Colon (tissue), 2 donors: Measurements from ENCODE around the gene MAGEC3.
"Not testable (repeated sequence)": the region's sequence is repeated elsewhere in the genome, so short reads cannot be mapped to it uniquely, and the experiment has no call there.

ENCODE experiments used
- FAIRE-seq: peaks from 2 replicates; lab custom pipeline; 2012; peaks lifted over from hg19 to GRCh38; lab: Jason Lieb, UNC
- donor health status: control.
- donor health status: control.

Gene MAGEC3

GRCh38 chrX:141838016-141838415 lies at the start of gene MAGEC3:
Gene MAGEC3, plus strand, starts transcription at chrX:141838316. Its CDS starts 0 bp downstream, at chrX:141838316.
- FAIRE-seq: peak; percentile 47

- no peak for FAIRE-seq
Measured at GRCh38 chrX:141791856-141792255, 46.3 kb upstream of the MAGEC3 start.

GRCh38 chrX:141811438-141811837 lies 26.7 kb upstream of the MAGEC3 start:
- FAIRE-seq: peak; percentile 73

- no peak for FAIRE-seq
Measured at GRCh38 chrX:141814213-141814857, 23.8 kb upstream of the MAGEC3 start.

DNA sequence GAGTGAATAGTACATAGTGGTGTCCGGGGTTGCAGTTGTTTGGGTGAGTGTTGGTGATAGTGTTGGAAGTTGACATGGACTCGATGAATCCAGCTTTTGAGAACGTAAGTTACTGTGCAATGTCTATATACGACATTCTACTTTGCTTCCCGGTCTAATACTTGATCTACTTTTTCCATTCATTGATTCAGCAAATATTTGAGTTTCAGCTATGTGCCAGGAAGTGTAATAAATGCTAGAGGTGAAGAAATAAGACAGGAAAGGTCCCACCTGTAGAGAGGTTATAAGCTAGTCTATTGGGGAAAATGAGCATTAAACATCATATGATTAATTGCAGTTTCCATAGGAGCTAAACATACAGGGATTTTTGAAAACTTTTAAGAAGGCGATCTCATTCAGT lies 22.2 kb upstream of the MAGEC3 start:
- FAIRE-seq: no peak

DNA sequence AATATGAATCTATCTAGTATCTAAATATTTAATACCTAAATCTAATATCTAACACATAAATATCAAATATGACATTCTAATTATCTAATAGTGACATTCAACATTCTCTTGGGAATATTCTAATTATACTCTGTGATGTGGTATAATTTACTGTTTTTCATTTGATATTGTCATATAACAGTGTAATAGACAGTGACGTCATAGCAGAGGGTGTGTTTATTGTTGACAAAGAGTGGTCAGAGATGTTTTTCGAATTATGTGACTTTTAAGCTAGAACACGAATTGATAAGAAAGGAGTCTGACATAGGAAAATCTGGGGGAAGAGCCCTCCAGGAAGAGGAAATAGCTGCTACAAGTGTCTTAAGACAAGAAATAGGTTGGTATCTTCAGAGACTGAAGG lies 5.9 kb upstream of the MAGEC3 start:
- no peak for FAIRE-seq

GRCh38 chrX:141839856-141840255 lies 1.7 kb downstream of the MAGEC3 start:
- FAIRE-seq: no peak

DNA sequence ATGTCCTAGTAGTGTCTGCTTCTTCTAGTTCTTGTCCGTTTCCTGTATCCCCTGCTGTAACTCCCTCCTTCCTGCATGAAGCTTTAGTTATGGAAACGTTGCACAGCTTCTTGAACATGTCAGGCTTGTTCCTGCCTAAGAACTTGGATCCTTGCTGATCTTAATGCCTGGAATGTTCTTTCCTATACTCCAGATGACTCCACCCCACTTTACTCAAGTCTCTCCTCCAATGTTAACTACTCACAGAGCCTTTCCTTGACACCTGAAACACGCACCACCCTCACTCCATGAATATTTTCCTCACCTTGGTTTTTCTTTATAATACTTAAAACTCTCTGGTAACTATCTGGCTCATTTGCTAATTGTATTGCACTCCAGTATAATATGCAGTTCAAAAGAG lies 19.4 kb downstream of the MAGEC3 start:
- FAIRE-seq: no peak

DNA sequence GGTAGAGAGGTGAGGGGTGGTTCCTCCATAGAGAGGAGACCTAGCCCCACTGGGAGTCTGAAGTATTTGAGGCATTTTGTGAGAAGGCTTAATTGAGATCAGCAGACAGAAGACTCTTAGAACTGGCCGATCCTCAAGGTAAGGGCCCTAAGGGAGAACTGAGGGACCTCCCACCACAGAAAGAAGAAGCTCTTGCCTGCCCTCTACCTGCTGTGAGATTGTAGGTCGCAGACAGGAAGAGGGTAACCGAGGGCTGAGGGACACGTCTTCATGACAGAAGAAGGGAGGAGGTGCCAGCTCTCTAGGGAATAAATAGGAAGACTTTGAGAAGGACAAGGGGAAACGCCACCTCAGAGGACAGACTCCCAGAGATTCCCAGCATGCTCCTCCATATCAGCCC lies 41.5 kb downstream of the MAGEC3 start:
- no peak for FAIRE-seq

DNA sequence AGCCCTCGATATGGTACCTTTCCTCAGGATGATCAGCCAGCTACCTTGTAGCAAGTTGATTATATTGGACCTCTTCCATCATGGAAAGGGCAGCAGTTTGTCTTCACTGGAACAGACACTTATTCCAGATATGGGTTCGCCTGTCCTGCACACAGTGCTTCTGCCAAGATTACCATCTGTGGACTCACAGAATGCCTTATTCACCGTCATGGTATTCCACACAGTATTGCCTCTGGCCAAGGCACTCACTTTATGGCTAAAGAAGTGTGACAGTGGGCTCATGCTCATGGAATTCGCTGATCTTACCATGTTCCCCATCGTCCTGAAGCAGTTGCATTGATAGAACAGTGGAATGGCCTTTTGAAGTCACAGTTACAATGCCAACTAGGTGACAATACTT lies 50.7 kb downstream of the MAGEC3 start:
- FAIRE-seq: not testable (repeated sequence)

DNA sequence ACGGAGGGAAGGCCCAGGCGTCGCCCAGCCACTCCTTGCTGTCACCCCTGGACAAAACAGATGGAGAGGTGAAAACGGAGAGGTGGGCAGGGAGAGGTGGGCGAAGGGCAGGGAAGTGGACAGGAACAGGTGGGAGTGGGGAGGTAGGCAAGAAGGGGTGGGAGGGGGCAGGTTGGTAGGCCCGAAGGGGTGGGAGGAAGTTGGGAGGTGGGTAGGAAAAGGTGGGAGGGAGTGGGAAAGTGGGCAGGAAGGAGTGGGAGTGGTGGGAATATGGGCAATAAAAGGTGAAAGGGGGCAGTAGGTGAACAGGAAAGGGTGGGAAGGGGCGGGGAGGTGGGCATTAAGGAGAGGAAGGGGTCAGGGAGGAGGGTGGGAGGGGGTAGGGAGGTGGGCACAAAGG lies 56.6 kb downstream of the MAGEC3 start:
- FAIRE-seq: no peak

- no peak for FAIRE-seq
Measured at GRCh38 chrX:141897690-141898089, 59.6 kb downstream of the MAGEC3 start.

GRCh38 chrX:141902366-141902765 lies 64.2 kb downstream of the MAGEC3 start:
- FAIRE-seq: no peak

GRCh38 chrX:141903400-141904155 lies 65.5 kb downstream of the MAGEC3 start, which contains the start of gene MAGEC1:
Gene MAGEC1, plus strand, starts transcription at chrX:141903894. Its CDS starts 1,179 bp downstream, at chrX:141905073.
- no peak for FAIRE-seq

DNA sequence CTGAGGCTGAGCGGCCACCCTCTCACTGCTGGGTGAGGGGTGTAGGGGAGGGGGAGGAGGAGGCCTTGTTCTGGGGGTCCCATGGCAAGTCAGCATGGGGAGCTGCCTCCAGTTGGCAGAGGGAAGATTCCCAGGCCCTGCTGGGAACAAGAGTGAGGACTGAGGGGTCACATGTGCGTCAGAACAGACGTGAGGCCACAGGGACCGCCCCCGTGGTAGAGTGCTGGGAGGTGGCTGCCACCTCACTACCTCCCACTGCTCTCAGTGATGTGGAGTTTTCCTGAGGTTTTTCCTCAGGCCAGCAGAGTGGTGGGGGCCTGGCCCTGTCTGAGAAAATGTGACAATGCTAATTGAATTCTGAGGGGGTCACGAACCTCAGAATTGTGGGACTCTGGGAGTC lies 66.1 kb downstream of the MAGEC3 start:
- no peak for FAIRE-seq

GRCh38 chrX:141917801-141918200 lies 79.7 kb downstream of the MAGEC3 start:
- FAIRE-seq: peak; percentile 45

GRCh38 chrX:141924293-141924692 lies 86.2 kb downstream of the MAGEC3 start:
- FAIRE-seq: peak; percentile 84

DNA sequence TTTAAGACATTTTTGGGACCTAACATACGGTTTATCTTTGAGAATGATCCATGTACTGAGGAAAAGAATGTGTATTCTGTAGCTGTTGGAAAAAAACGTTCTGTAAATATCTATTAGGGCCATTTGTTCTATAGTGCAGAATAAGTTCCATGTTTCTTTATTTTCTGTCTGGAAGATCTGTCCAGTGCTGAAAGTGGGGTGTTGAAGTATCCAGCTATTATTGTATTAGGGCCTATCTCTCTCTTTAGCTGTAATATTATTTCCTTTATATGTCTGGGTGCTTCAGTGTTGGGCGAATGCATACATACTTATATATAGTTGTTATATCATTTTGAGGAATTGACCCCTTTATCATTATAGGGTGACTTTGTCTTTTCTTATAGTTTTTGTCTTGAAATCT lies 90.3 kb downstream of the MAGEC3 start:
- no peak for FAIRE-seq

DNA sequence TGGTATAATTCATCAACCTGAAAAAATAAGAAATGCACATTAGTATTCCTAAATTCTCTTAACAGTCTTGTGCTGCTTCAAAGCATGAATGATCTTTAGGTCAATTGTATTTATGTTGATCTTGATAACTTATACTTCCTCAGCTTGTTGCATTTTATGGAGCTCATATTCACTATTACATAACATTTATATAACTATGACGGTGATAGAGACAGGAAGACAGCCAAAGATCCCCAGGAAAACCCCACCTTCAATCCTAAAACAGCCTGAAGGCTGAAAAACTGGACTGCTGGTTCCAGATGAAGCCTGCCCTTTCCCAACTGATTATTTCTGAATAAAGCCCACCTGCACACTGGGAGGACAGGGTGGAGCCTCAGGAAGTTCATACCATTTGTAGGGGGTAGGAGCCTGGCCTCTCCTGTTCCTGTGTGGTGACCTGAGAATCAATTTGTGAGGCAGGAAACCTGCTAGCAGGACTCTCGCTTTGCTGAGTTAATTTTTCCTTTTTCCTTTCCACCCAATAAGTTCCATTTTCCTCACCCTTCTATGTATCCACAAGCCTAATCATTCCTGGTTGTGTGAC lies 96.0 kb downstream of the MAGEC3 start:
- FAIRE-seq: peak; percentile 66

GRCh38 chrX:141935645-141936044 lies 97.5 kb downstream of the MAGEC3 start:
- FAIRE-seq: peak; percentile 31

DNA sequence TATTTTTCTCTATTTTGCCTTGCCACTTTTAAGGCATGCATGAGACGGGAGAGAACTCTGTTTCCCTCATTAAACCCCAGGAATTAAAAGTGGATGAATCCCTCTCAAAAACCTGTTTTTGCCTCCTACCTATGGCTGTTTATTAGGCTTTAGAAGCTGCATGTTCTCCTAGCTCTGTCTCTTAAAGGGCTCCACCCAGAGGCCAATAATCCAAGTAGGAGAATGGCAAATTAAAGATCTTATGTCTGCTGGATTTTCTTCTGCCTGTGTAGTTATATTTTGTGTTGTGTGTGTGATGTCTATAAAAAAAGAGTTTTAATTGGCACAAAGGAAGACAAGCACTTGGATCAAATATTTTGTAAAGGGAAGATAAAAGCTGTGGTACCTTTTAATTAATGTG lies 98.0 kb downstream of the MAGEC3 start:
- FAIRE-seq: no peak

GRCh38 chrX:141941234-141941633 lies 103.1 kb downstream of the MAGEC3 start:
- no peak for FAIRE-seq

- FAIRE-seq: no peak
Measured at GRCh38 chrX:141945426-141945825, 107.3 kb downstream of the MAGEC3 start.
